H1 (cell line): ENCODE results near the gene TNS3. TPM values are rescaled to one million over a fixed set of nuclear protein-coding genes. Genes with fewer than 3 reads are reported as not detected.

Experiments used
- CTCF ChIA-PET: fragments of 300-600 bp; sonication (Branson Sonifier 250); formaldehyde crosslinking; loops from one replicate; lab custom pipeline; 2021; ENCODE audit not compliant: partially characterized antibody; lab: Charles Lee
- POLR2A ChIA-PET: fragments of 300-600 bp; sonication (Branson Sonifier 250); formaldehyde crosslinking; loops from one replicate; lab custom pipeline; 2021; ENCODE audit warnings: inconsistent platforms; ENCODE audit not compliant: partially characterized antibody; lab: Charles Lee
- DNase-seq, 2 experiments: peaks; one replicate each; pipeline versions ENCODE4 v3.0.0 to v3.0.0-alpha.2; 2010 to 2022; ENCODE audit warnings: low spot score in 2 of 2, low read depth in 1 of 2, mixed read lengths in 1 of 2
- FAIRE-seq: peaks from 2 replicates; lab custom pipeline; 2011; peaks lifted over from hg19 to GRCh38; lab: Jason Lieb, UNC
- H2AFZ ChIP-seq: 2 replicates; pipeline ENCODE4 v1.8.1; 2012; ENCODE audit warnings: low read length, inconsistent platforms
- H2AK5ac ChIP-seq: 2 replicates; pipeline ENCODE4 v1.6.1; 2013; ENCODE audit warnings: low read depth, low read length
- H2BK120ac ChIP-seq: replicated peaks from 2 replicates; pipeline ENCODE3; 2013; ENCODE audit warnings: low read depth, low read length, inconsistent platforms
- H2BK12ac ChIP-seq: 2 replicates; pipeline ENCODE4 v1.6.1; 2013; ENCODE audit warnings: low read depth, low read length
- H2BK15ac ChIP-seq: 2 replicates; pipeline ENCODE4 v1.6.1; 2013; ENCODE audit warnings: low read length
- H2BK20ac ChIP-seq: 2 replicates; pipeline ENCODE4 v1.6.1; 2013; ENCODE audit warnings: low read length
- H2BK5ac ChIP-seq: 2 replicates; pipeline ENCODE4 v1.6.1; 2013; ENCODE audit warnings: low read depth, low read length
- H3K14ac ChIP-seq: 2 replicates; pipeline ENCODE4 v1.6.1; 2013; ENCODE audit warnings: inconsistent platforms; ENCODE audit not compliant: insufficient read length
- H3K18ac ChIP-seq: 2 replicates; pipeline ENCODE4 v1.6.1; 2013; ENCODE audit warnings: low read length; ENCODE audit errors: extremely low read depth
- H3K23ac ChIP-seq: 2 replicates; pipeline ENCODE4 v1.6.1; 2013; ENCODE audit warnings: inconsistent platforms; ENCODE audit not compliant: insufficient read length
- H3K23me2 ChIP-seq: 2 replicates; pipeline ENCODE4 v1.6.1; 2013; ENCODE audit warnings: low read depth, low read length
- H3K27ac ChIP-seq: 2 replicates; pipeline ENCODE4 v1.6.1; 2011; ENCODE audit warnings: low read depth, low read length, inconsistent platforms
- H3K27me3 ChIP-seq, 4 experiments: replicated peaks in 1 of 4; 1 replicate in 1 of 4; 2 replicates in 3 of 4; pipeline versions ENCODE4 v1.6.1 to v1.8.1; 2011 to 2013; ENCODE audit warnings: low read length in 3 of 4, mild to moderate bottlenecking in 3 of 4, inconsistent platforms in 2 of 4, mixed read lengths in 2 of 4, moderate library complexity in 1 of 4; ENCODE audit not compliant: control insufficient read depth in 3 of 4, insufficient read depth in 3 of 4; ENCODE audit errors: extremely low read depth in 1 of 4
- H3K36me3 ChIP-seq, 4 experiments: 2 replicates each; pipeline versions ENCODE4 v1.6.1 to v1.8.1; 2011 to 2013; ENCODE audit warnings: mild to moderate bottlenecking in 4 of 4, low read length in 3 of 4, moderate library complexity in 2 of 4, control low read depth in 1 of 4, inconsistent platforms in 1 of 4; ENCODE audit not compliant: insufficient read depth in 4 of 4, control insufficient read depth in 2 of 4
- H3K4ac ChIP-seq: replicated peaks from 2 replicates; pipeline ENCODE3; 2013; ENCODE audit warnings: low read length, low read depth, mixed read lengths, inconsistent platforms; ENCODE audit not compliant: insufficient read length
- H3K4me1 ChIP-seq, 4 experiments: replicated peaks in 1 of 4; 1 replicate in 1 of 4; 2 replicates in 3 of 4; pipeline versions ENCODE4 v1.6.1 to v1.8.1; 2011 to 2013; ENCODE audit warnings: low read length in 3 of 4, inconsistent platforms in 2 of 4, mixed read lengths in 1 of 4; ENCODE audit not compliant: insufficient read depth in 4 of 4, control insufficient read depth in 3 of 4
- H3K4me2 ChIP-seq, 2 experiments: 2 replicates each; pipeline versions ENCODE4 v1.6.1 to v1.8.1; 2011 to 2013; ENCODE audit warnings: low read depth in 2 of 2, low read length in 2 of 2, control low read depth in 1 of 2, inconsistent platforms in 1 of 2, mild to moderate bottlenecking in 1 of 2; ENCODE audit not compliant: insufficient read depth in 1 of 2
- H3K4me3 ChIP-seq, 4 experiments: fragments of 200-600, 300-600 bp in 1 of 4; sonication (generic), shearing (Covaris generic), sonication (Bioruptor Twin) in 1 of 4; 2 replicates each; pipeline versions ENCODE4 v1.5.1 to v1.8.1; 2011 to 2016; ENCODE audit warnings: low read length in 4 of 4, low read depth in 3 of 4, control low read depth in 2 of 4, inconsistent platforms in 2 of 4, mild to moderate bottlenecking in 2 of 4, mixed read lengths in 1 of 4, moderate library complexity in 1 of 4; ENCODE audit not compliant: insufficient read depth in 2 of 4; ENCODE audit errors: extremely low read depth in 1 of 4
- H3K56ac ChIP-seq: replicated peaks from 2 replicates; pipeline ENCODE3; 2013; ENCODE audit warnings: low read depth, mild to moderate bottlenecking, mixed read lengths, low read length, inconsistent platforms; ENCODE audit not compliant: insufficient read length
- H3K79me1 ChIP-seq: 2 replicates; pipeline ENCODE4 v1.6.1; 2013; ENCODE audit warnings: low read depth, low read length, control low read depth
- H3K79me2 ChIP-seq, 2 experiments: 2 replicates each; pipeline versions ENCODE4 v1.6.1 to v1.8.1; 2012 to 2013; ENCODE audit warnings: low read length in 2 of 2, mild to moderate bottlenecking in 2 of 2, inconsistent platforms in 1 of 2; ENCODE audit not compliant: insufficient read depth in 2 of 2, control insufficient read depth in 1 of 2
- H3K9ac ChIP-seq, 4 experiments: replicated peaks in 1 of 4; 1 replicate in 1 of 4; 2 replicates in 3 of 4; pipeline versions ENCODE4 v1.6.1 to v1.8.1; 2011 to 2013; ENCODE audit warnings: low read depth in 3 of 4, low read length in 3 of 4, control low read depth in 2 of 4, mild to moderate bottlenecking in 2 of 4, moderate library complexity in 2 of 4, inconsistent platforms in 1 of 4; ENCODE audit errors: extremely low read depth in 1 of 4
- H3K9me3 ChIP-seq, 2 experiments: 2 replicates each; pipeline versions ENCODE4 v1.6.1 to v1.8.1; 2012 to 2013; ENCODE audit warnings: mild to moderate bottlenecking in 2 of 2, moderate library complexity in 2 of 2, control low read depth in 1 of 2, inconsistent platforms in 1 of 2, low read depth in 1 of 2, low read length in 1 of 2, mixed read lengths in 1 of 2; ENCODE audit not compliant: insufficient read depth in 2 of 2
- H4K20me1 ChIP-seq, 2 experiments: replicated peaks in 1 of 2; 2 replicates each; pipeline versions ENCODE3 to v1.8.1; 2011 to 2013; ENCODE audit warnings: inconsistent platforms in 2 of 2, low read length in 2 of 2, mild to moderate bottlenecking in 1 of 2; ENCODE audit not compliant: insufficient read depth in 2 of 2, control insufficient read depth in 1 of 2
- H4K5ac ChIP-seq: 2 replicates; pipeline ENCODE4 v1.6.1; 2013; ENCODE audit warnings: low read length, low read depth, mixed read lengths, inconsistent platforms; ENCODE audit not compliant: insufficient read length
- H4K8ac ChIP-seq: 2 replicates; pipeline ENCODE4 v1.8.0; 2013; ENCODE audit warnings: mild to moderate bottlenecking, moderate library complexity, low read length, inconsistent platforms; ENCODE audit not compliant: insufficient read depth; ENCODE audit errors: extremely low read depth
- H4K91ac ChIP-seq: replicated peaks from 2 replicates; pipeline ENCODE3; 2013; ENCODE audit warnings: low read length, mixed read lengths, inconsistent platforms; ENCODE audit not compliant: insufficient read length
- EP300 ChIP-seq, 2 experiments: IDR thresholded peaks; 1 replicate in 1 of 2; 2 replicates in 1 of 2; pipeline ENCODE4 v1.6.1; 2011 to 2012; ENCODE audit warnings: low read depth in 2 of 2, low read length in 2 of 2, mild to moderate bottlenecking in 2 of 2, borderline replicate concordance in 1 of 2, inconsistent platforms in 1 of 2, moderate library complexity in 1 of 2
- POLR2AphosphoS5 ChIP-seq: IDR thresholded peaks from 2 replicates; pipeline ENCODE4 v1.6.1; 2011; ENCODE audit warnings: low read depth, low read length
- POU5F1 ChIP-seq: IDR thresholded peaks from 2 replicates; pipeline ENCODE4 v1.6.1; 2011; ENCODE audit warnings: low read depth, mild to moderate bottlenecking, low read length, moderate library complexity
- RNF2 ChIP-seq: fragments of 200-900, 300-1000 bp; sonication (generic); IDR thresholded peaks from 2 replicates; pipeline ENCODE4 v1.7.1; 2016; ENCODE audit warnings: borderline replicate concordance, low read depth, mild to moderate bottlenecking, antibody characterized with exemption, low read length; ENCODE audit not compliant: poor library complexity, severe bottlenecking; ENCODE audit errors: missing control alignments
- SP2 ChIP-seq: IDR thresholded peaks from 2 replicates; pipeline ENCODE4 v1.6.1; 2012; ENCODE audit warnings: mild to moderate bottlenecking, low read length, inconsistent platforms
- SP4 ChIP-seq: IDR thresholded peaks from 2 replicates; pipeline ENCODE4 v1.6.1; 2012; ENCODE audit warnings: low read length, inconsistent platforms
- YY1 ChIP-seq: IDR thresholded peaks from 2 replicates; pipeline ENCODE4 v1.6.1; 2011; ENCODE audit warnings: low read depth, mild to moderate bottlenecking, low read length
- WGBS, 2 experiments: shearing (Covaris generic) in 1 of 2; methylation state at CpG; one replicate each; pipeline versions ENCODE4 v1.1.6 to v1.1.7; 2013 to 2015; ENCODE audit warnings: low lambda C conversion rate in 2 of 2, mixed read lengths in 2 of 2, inconsistent platforms in 1 of 2, low coverage in 1 of 2, missing lambda C conversion rate in 1 of 2; ENCODE audit not compliant: insufficient replicate concordance in 2 of 2, insufficient coverage in 1 of 2, insufficient read length in 1 of 2; ENCODE audit errors: extremely low coverage in 1 of 2, missing lambda C conversion rate in 1 of 2; 5-methylcytosine and 5-hydroxymethylcytosine counted together
- polyA plus RNA-seq, 7 experiments: library from polyadenylated mRNA; depleted of rRNA in 3 of 7; stranded (reverse) in 5 of 7; unstranded in 2 of 7; fragments of >200 nt in 5 of 7; fragments of 200-250 nt in 2 of 7; gene quantifications; 1 replicate in 5 of 7; 2 replicates in 1 of 7; 4 replicates in 1 of 7; pipeline versions ENCODE4 v1.2.1 to v1.2.3, GENCODE V29; 2011 to 2013; ENCODE audit warnings: missing spikeins in 2 of 7, mixed read lengths in 2 of 7
- total RNA-seq: library from RNA; stranded (reverse); fragmentation: NEBNext Ultra II Directional; extraction: Animal tissue kit (Norgen Biotek cat#: 25700); gene quantifications from 2 replicates; pipeline ENCODE4 v1.2.1, GENCODE V29; 2021
- TF ChIP-seq, protein P1 (sequence below): IDR thresholded peaks from 2 replicates; pipeline ENCODE4 v1.6.1; 2012; ENCODE audit warnings: low read length, inconsistent platforms

Gene TNS3
- total and polyA plus RNA-seq, 2 of the 8 experiments (the other 6 are each of a cell fraction or from before 2014, with no cell fraction given), result 11.9 to 24.2 TPM

DNA sequence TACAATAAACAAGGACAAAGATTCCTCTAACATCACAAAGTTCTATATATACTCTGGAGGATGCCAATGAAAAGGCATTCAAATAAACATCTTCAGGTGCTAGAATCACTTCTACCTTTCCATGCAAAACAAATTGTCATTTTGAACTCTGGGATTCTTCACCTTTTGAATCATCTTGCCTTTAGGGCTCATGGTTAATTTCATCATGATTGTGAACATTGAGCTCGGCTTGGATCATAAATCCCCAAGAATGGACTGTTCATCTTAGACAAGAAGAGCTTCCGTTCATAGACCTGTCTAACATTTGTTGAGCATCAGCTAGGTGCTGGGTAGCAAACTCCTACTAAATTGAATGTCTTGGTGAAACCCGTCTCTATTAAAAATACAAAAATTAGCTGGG is 212.2 kb downstream of the TNS3 start:
- Histone ChIP-seq H2BK15ac (no peak overlapping the region), H2AFZ (no peak overlapping the region), H3K27me3 (no peaks in the 10 kb centered on the region; a peak in 1 of 7 replicates), H4K5ac (no peak overlapping the region), H3K79me2 (no peaks in the 10 kb centered on the region; a peak in 1 of 4 replicates), H2BK20ac (no peak overlapping the region), H3K9ac (no peak overlapping the region), H3K4me2 (no peak overlapping the region), H2BK5ac (no peak overlapping the region), H3K4me1 (peaks cover 0 to 7% (median 3%) of the 10 kb centered on the region in 4 experiments; a peak in 6 of 7 replicates), H3K27ac (no peak overlapping the region), H2AK5ac (no peak overlapping the region), H2BK120ac (no peak overlapping the region), H3K14ac (no peak overlapping the region), H3K4me3 (no peak overlapping the region), H4K8ac (no peak overlapping the region), H3K4ac (no peak overlapping the region), H2BK12ac (no peak overlapping the region), H3K79me1 (peaks cover 7% of the 10 kb centered on the region; the same call in 1 of the 2 replicates), H3K23ac (no peak overlapping the region), H4K91ac (no peak overlapping the region), H3K36me3 (peaks cover 2 to 8% (median 5%) of the 10 kb centered on the region in 4 experiments; a peak in 4 of 8 replicates), H3K9me3 (no peaks in the 10 kb centered on the region), H4K20me1 (no peaks in the 10 kb centered on the region), H3K56ac (no peak overlapping the region), H3K18ac (no peak overlapping the region), H3K23me2 (no peaks in the 10 kb centered on the region)
- POLR2A ChIA-PET, result no interaction called here
- CTCF ChIA-PET, result interaction anchor here (0.6 to 1.8 kb wide), 4 partner anchors 10 to 446 kb away, joined by 3 to 8 read pairs (median 4); no protein-coding TSS in a partner anchor
- no peak for DNase-seq
- 93% methylated on average over 3 of the region's 3 CpGs; no CpG with 5 or more reads in 1 of the 2 experiments for WGBS, 2 experiments
- no peak for TF ChIP-seq SP2
- TF ChIP-seq YY1, result no peak
- TF ChIP-seq EP300 (IDR thresholded peaks at IDR 0.05; ENCODE audit: borderline replicate concordance in 1 of 2, low read depth in 2 of 2, low read length in 2 of 2), result no peak
- TF ChIP-seq RNF2, result no peak
- TF ChIP-seq, protein P1, sequence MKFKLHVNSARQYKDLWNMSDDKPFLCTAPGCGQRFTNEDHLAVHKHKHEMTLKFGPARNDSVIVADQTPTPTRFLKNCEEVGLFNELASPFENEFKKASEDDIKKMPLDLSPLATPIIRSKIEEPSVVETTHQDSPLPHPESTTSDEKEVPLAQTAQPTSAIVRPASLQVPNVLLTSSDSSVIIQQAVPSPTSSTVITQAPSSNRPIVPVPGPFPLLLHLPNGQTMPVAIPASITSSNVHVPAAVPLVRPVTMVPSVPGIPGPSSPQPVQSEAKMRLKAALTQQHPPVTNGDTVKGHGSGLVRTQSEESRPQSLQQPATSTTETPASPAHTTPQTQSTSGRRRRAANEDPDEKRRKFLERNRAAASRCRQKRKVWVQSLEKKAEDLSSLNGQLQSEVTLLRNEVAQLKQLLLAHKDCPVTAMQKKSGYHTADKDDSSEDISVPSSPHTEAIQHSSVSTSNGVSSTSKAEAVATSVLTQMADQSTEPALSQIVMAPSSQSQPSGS, result no peak
- no peak for TF ChIP-seq POU5F1
- no peak for TF ChIP-seq SP4
- TF ChIP-seq POLR2AphosphoS5, result no peak
- no peak for FAIRE-seq
